GM19025 (cell line): ENCODE data around the gene OR8G1.
"Not testable (repeated sequence)": the region's sequence is repeated elsewhere in the genome, so short reads cannot be mapped to it uniquely, and the experiment has no call there.

Experiments
- ATAC-seq: cut with Tn5 transposase; IDR thresholded peaks from one replicate; pipeline ENCODE4 v1.9.1; 2021; ENCODE audit warnings: mild to moderate bottlenecking, low read depth, moderate library complexity; ENCODE audit not compliant: unreplicated experiment

The OR8G1 gene

GRCh38 chr11:124225471-124225870 is 15.4 kb upstream of the OR8G1 start:
- no peak for ATAC-seq

GRCh38 chr11:124233376-124233775 is 7.5 kb upstream of the OR8G1 start:
- no peak for ATAC-seq

- ATAC-seq: no peak
Observed at GRCh38 chr11:124238512-124238911, 2.4 kb upstream of the OR8G1 start.

- not testable (repeated sequence) for ATAC-seq
Observed at GRCh38 chr11:124249869-124250268, 9.0 kb downstream of the OR8G1 start.

- ATAC-seq: no peak
Observed at GRCh38 chr11:124256076-124256475, 15.2 kb downstream of the OR8G1 start, which contains the start of gene OR8G5. Gene OR8G5 (plus strand): TSS chr11:124256376. CDS start chr11:124264932, 8,556 bp downstream.

GRCh38 chr11:124265041-124265440 is 24.1 kb downstream of the OR8G1 start:
- ATAC-seq: not testable (repeated sequence)

- not testable (repeated sequence) for ATAC-seq
Observed at GRCh38 chr11:124270886-124271285, 30.0 kb downstream of the OR8G1 start.

- ATAC-seq: no peak
Observed at GRCh38 chr11:124274000-124274399, 33.1 kb downstream of the OR8G1 start.

- no peak for ATAC-seq
Observed at GRCh38 chr11:124276081-124276480, 35.2 kb downstream of the OR8G1 start.

- ATAC-seq: no peak
Observed at GRCh38 chr11:124277207-124277606, 36.3 kb downstream of the OR8G1 start.

GRCh38 chr11:124277804-124278203 is 36.9 kb downstream of the OR8G1 start:
- no peak for ATAC-seq

- no peak for ATAC-seq
Observed at GRCh38 chr11:124278261-124278660, 37.4 kb downstream of the OR8G1 start.

- no peak for ATAC-seq
Observed at GRCh38 chr11:124285610-124286344, 44.9 kb downstream of the OR8G1 start.

GRCh38 chr11:124294687-124295086 is 53.8 kb downstream of the OR8G1 start:
- no peak for ATAC-seq

GRCh38 chr11:124296016-124296415 is 55.1 kb downstream of the OR8G1 start:
- ATAC-seq: no peak

GRCh38 chr11:124297921-124298320 is 57.0 kb downstream of the OR8G1 start:
- ATAC-seq: no peak

GRCh38 chr11:124301548-124301947 is 60.7 kb downstream of the OR8G1 start:
- ATAC-seq: no peak

- ATAC-seq: no peak
Observed at GRCh38 chr11:124302347-124303125, 61.6 kb downstream of the OR8G1 start.
